HEK293 (cell line): ENCODE results near the gene SPARC.
"Not testable (repeated sequence)": the region's sequence is repeated elsewhere in the genome, so short reads cannot be mapped to it uniquely, and the experiment has no call there.

Experiments used
- CTCF ChIA-PET: fragments of 350-600 bp; formaldehyde crosslinking; extraction: SDS; loops from one replicate; lab custom pipeline; 2021; ENCODE audit warnings: antibody characterized with exemption; lab: Yijun Ruan, JAX
- POLR2A ChIA-PET: fragments of 300-600 bp; formaldehyde crosslinking; extraction: SDS; loops from one replicate; lab custom pipeline; 2020; ENCODE audit warnings: antibody characterized with exemption, inconsistent platforms; lab: Yijun Ruan, JAX
- H3K27ac ChIP-seq: fragments of 200-500 bp; sonication (Bioruptor generic); 2 replicates; pipeline ENCODE4 v1.5.1; 2014; ENCODE audit warnings: low read depth, low read length, control low read depth, inconsistent platforms; ENCODE audit errors: extremely low read depth
- H3K36me3 ChIP-seq, 2 experiments: fragments of 200-500 bp in 1 of 2; sonication (Bioruptor generic) in 1 of 2; 1 replicate in 1 of 2; 2 replicates in 1 of 2; pipeline ENCODE4 v1.5.1; 2014 to 2017; ENCODE audit warnings: inconsistent platforms in 2 of 2, low read length in 2 of 2; ENCODE audit not compliant: control insufficient read depth in 2 of 2, insufficient read depth in 1 of 2
- H3K4me1 ChIP-seq: fragments of 200-500 bp; sonication (Bioruptor generic); 2 replicates; pipeline ENCODE4 v1.5.1; 2014; ENCODE audit warnings: mild to moderate bottlenecking, low read length, inconsistent platforms; ENCODE audit not compliant: control insufficient read depth, insufficient read depth
- H3K4me3 ChIP-seq: 2 replicates; pipeline ENCODE4 v1.5.1; 2011; ENCODE audit warnings: low read depth, mild to moderate bottlenecking, control low read depth, low read length, moderate library complexity
- H3K9me3 ChIP-seq: fragments of 200-500 bp; sonication (Bioruptor generic); 2 replicates; pipeline ENCODE4 v1.5.1; 2014; ENCODE audit warnings: low read depth, low read length, inconsistent platforms; ENCODE audit not compliant: control insufficient read depth, insufficient read depth
- BCL11B ChIP-seq: fragments of 450-650 bp; formaldehyde crosslinking; IDR thresholded peaks from 2 replicates; pipeline ENCODE4 v1.5.1; 2016; ENCODE audit warnings: low read depth, missing biosample characterization, missing genetic modification characterization
- KLF7 ChIP-seq: fragments of 450-650 bp; formaldehyde crosslinking; IDR thresholded peaks from 2 replicates; pipeline ENCODE4 v1.5.1; 2016; ENCODE audit warnings: missing biosample characterization, missing genetic modification characterization, borderline replicate concordance
- REPIN1 ChIP-seq: fragments of 450-650 bp; formaldehyde crosslinking; IDR thresholded peaks from 2 replicates; pipeline ENCODE4 v1.5.1; 2017; ENCODE audit warnings: missing biosample characterization, missing genetic modification characterization, low read depth
- ZBTB17 ChIP-seq: fragments of 450-650 bp; formaldehyde crosslinking; IDR thresholded peaks from 2 replicates; pipeline ENCODE4 v1.5.1; 2016; ENCODE audit warnings: missing biosample characterization, missing genetic modification characterization
- ZBTB7A ChIP-seq: fragments of 450-650 bp; formaldehyde crosslinking; IDR thresholded peaks from 2 replicates; pipeline ENCODE4 v1.5.1; 2016; ENCODE audit warnings: low read depth, missing biosample characterization, missing genetic modification characterization
- ZFHX2 ChIP-seq: fragments of 450-650 bp; formaldehyde crosslinking; conservative IDR thresholded peaks from 2 replicates; pipeline ENCODE4 v1.5.1; 2016; ENCODE audit warnings: missing biosample characterization, missing genetic modification characterization
- ZIC2 ChIP-seq: fragments of 450-650 bp; formaldehyde crosslinking; IDR thresholded peaks from 2 replicates; pipeline ENCODE4 v1.5.1; 2016; ENCODE audit warnings: missing biosample characterization, missing genetic modification characterization
- ZNF146 ChIP-seq: fragments of 450-650 bp; formaldehyde crosslinking; IDR thresholded peaks from 2 replicates; pipeline ENCODE4 v1.5.1; 2016; ENCODE audit warnings: missing biosample characterization, missing genetic modification characterization
- ZNF19 ChIP-seq: fragments of 450-650 bp; formaldehyde crosslinking; IDR thresholded peaks from 2 replicates; pipeline ENCODE4; 2016; ENCODE audit warnings: missing biosample characterization, missing genetic modification characterization, low read depth
- ZNF416 ChIP-seq: fragments of 450-650 bp; formaldehyde crosslinking; IDR thresholded peaks from 2 replicates; pipeline ENCODE4 v1.5.1; 2016; ENCODE audit warnings: missing biosample characterization, missing genetic modification characterization
- ZNF433 ChIP-seq: fragments of 450-650 bp; formaldehyde crosslinking; IDR thresholded peaks from 2 replicates; pipeline ENCODE4 v1.5.1; 2016; ENCODE audit warnings: missing biosample characterization, missing genetic modification characterization, low read depth
- ZNF623 ChIP-seq: fragments of 450-650 bp; formaldehyde crosslinking; IDR thresholded peaks from 2 replicates; pipeline ENCODE4 v1.5.1; 2016; ENCODE audit warnings: missing biosample characterization, missing genetic modification characterization
- TF ChIP-seq, protein P1 (sequence below): fragments of 450-650 bp; formaldehyde crosslinking; IDR thresholded peaks from 2 replicates; pipeline ENCODE4 v1.5.1; 2017; ENCODE audit warnings: missing biosample characterization, missing genetic modification characterization
- TF ChIP-seq, protein P2 (sequence below): fragments of 450-650 bp; formaldehyde crosslinking; IDR thresholded peaks from 2 replicates; pipeline ENCODE4 v1.5.1; 2016; ENCODE audit warnings: missing biosample characterization, missing genetic modification characterization

The SPARC gene

DNA sequence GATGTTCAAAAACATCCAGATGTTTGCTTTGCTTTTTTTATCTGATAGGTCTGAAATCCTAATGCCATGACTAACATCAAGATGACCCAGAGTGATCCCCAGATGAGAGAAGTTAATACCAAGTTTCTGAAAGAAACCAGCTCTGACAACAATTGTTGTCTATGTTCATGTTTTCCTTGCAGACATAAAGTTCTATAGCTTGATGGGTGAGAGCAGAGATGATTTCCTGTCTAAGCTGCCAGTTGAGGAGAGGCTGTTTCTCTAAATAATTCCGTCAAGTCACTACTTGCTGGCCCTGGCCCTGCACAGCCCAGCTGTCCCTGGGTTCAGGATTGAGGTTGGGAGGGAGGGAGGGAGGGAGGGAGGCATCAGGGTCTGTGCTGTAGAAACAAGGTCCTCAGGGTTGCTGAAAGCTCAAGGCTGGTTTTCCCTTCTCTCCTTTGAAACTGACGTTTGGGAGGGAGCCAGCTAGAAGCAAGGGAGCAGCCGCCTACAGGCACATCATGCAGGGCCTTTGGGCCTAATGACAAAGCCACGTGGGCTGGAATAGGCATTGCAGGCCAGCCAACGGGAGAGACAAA lies 3.9 kb downstream of the SPARC start (continued):
- TF ChIP-seq ZNF623 (tag by site-specific recombination) (no peak), ZFHX2 (peak; percentile 55), REPIN1 (tag by site-specific recombination) (no peak), ZBTB7A (no peak), ZNF146 (tag by site-specific recombination) (no peak)

DNA sequence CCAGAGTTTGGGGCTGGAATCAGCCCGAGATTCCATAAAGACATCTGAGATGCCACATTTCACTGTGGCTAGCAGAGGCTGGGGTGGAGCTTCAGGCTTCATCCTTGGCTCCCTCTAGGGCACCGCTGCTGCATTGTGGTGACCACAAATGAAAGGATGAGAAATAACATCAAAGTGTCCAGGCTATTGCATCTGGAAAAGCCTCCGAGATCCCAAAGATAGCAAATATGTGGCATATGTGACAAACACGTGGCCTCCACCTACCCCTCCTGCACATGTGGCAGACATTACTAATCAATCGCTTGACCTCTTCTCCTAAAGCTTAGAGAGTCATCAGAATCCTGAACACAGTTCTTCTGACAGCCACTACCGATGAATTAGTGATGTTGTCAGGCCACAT lies 4.5 kb downstream of the SPARC start:
- H3K9me3 ChIP-seq = no peaks in the 10 kb centered on the region
- ChIA-PET CTCF (interaction anchor here (0.7 to 1.5 kb wide), 8 partner anchors 9 to 205 kb away, joined by 3 to 7 read pairs (median 4); no protein-coding TSS in a partner anchor), POLR2A (interaction anchor here (1.0 to 1.2 kb wide), 2 partner anchors 9 to 21 kb away, joined by 3 read pairs; no protein-coding TSS in a partner anchor)
- H3K4me1 ChIP-seq = peaks cover 6% of the 10 kb centered on the region; the same call in 1 of the 2 replicates
- H3K4me3 ChIP-seq = no peak overlapping the region
- TF ChIP-seq ZNF433 (no peak), ZBTB17 (tag by site-specific recombination) (0 out of 2 replicates have a peak, but pooled peaks have one; percentile 18)
- TF ChIP-seq, protein P1, sequence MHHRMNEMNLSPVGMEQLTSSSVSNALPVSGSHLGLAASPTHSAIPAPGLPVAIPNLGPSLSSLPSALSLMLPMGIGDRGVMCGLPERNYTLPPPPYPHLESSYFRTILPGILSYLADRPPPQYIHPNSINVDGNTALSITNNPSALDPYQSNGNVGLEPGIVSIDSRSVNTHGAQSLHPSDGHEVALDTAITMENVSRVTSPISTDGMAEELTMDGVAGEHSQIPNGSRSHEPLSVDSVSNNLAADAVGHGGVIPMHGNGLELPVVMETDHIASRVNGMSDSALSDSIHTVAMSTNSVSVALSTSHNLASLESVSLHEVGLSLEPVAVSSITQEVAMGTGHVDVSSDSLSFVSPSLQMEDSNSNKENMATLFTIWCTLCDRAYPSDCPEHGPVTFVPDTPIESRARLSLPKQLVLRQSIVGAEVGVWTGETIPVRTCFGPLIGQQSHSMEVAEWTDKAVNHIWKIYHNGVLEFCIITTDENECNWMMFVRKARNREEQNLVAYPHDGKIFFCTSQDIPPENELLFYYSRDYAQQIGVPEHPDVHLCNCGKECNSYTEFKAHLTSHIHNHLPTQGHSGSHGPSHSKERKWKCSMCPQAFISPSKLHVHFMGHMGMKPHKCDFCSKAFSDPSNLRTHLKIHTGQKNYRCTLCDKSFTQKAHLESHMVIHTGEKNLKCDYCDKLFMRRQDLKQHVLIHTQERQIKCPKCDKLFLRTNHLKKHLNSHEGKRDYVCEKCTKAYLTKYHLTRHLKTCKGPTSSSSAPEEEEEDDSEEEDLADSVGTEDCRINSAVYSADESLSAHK (tag by site-specific recombination) = no peak
- no peak overlapping the region for H3K27ac ChIP-seq
- H3K36me3 ChIP-seq = peaks cover 0 to 11% of the 10 kb centered on the region in 2 experiments; a peak in 1 of 3 replicates

DNA sequence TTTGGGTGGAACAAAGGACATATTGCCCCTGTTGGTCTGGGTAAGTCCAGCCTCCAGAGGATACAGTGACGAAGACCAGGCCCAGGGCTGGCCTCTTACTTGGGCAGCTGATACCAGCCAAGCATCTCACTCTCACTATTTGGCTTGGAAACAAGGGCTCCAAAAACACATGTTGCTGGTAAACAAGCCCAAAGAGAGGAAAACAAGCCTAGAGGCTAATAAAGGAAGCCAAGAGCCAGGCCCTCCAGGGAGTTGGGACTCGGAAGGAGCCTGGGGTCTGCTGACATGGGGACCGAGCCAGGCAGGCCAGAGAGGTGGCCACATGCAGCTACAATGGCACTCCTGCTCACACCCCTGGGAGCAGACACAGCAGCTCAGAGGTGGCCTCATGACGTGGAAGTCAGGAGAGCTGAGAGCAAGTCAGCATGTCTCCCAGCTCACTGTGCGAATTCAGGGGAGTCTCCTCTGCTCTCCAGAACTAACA lies 5.7 kb downstream of the SPARC start:
- ChIA-PET POLR2A (interaction anchor here (1.1 kb wide), 1 partner anchor 15 kb away, joined by 5 read pairs; no protein-coding TSS in a partner anchor), CTCF (interaction anchor here (0.7 kb wide), 1 partner anchor 37 kb away, joined by 4 read pairs; no protein-coding TSS in a partner anchor)
- H3K9me3 ChIP-seq = no peaks in the 10 kb centered on the region
- no peak for TF ChIP-seq ZNF416
- TF ChIP-seq ZIC2 (tag by site-specific recombination) = peak; percentile 24; the same call in 1 of the 2 replicates
- H3K36me3 ChIP-seq = peaks cover 0 to 12% of the 10 kb centered on the region in 2 experiments; a peak in 1 of 3 replicates
- H3K4me1 ChIP-seq = peaks cover 5% of the 10 kb centered on the region; the same call in 1 of the 2 replicates
- no peak overlapping the region for H3K27ac ChIP-seq
- H3K4me3 ChIP-seq = no peak overlapping the region

DNA sequence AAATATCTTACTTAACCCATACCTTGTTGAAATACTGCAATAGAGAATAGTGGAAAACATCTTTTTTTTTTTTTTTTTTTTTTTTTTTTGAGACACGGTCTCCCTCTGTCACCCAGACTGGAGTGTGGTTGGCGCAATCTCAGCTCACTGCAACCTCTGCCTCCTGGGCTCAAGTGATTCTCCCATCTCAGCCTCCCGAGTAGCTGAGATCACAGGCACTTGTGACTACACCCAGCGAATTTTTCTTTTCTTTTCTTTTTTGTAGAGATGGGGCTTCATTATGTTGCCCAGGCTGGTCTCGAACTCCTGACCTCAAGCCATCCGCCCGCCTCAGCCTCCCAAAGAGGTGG lies 6.6 kb downstream of the SPARC start:
- ChIA-PET POLR2A (interaction anchor here (1.1 kb wide), 1 partner anchor 16 kb away, joined by 5 read pairs; no protein-coding TSS in a partner anchor), CTCF (interaction anchor here (1.7 kb wide), 1 partner anchor 21 kb away, joined by 8 read pairs; no protein-coding TSS in a partner anchor)
- H3K4me1 ChIP-seq, H3K4me3 ChIP-seq, H3K27ac ChIP-seq, H3K9me3 ChIP-seq: not testable (repeated sequence)
- H3K36me3 ChIP-seq = peaks cover 0 to 20% of the 10 kb centered on the region in 2 experiments; a peak in 1 of 3 replicates

DNA sequence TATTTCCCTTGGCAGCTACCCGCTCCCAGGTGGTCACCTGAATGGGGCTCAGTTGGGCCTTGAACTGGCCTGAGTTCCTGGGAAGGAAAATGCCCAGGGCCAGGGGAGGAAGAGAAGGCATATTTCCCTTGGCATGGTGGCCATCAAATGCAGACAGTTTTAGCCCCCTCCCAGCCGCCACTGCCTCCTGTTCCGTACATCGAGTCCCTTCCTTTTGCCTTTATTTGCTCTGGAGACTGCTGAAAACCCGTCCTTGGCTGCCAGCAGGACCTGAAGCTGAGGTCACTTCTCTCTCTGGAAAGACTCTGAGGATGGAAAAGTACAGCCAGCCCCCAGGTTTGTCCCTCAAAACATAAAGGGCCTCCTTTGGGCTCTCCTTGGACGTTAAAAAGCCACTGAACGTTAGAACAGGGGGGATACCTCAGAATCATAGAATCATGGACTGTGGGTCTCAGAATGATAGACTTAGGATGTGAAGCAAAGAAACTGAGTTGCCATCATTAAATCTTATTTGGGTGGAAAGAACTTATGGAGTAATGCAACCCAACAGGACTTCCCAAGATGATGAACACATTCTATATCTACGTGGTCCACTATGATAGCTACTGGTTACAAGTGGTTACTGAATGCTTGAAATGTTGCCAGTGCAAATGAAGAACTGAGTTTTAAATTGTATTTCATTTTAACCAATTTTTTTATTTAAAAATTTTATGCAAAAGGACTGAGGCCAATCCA lies 7.1 kb downstream of the SPARC start:
- TF ChIP-seq KLF7 (tag by site-specific recombination) (no peak), ZNF19 (tag by site-specific recombination) (no peak), BCL11B (tag by site-specific recombination) (no peak), ZNF416 (no peak)
- TF ChIP-seq, protein P2, sequence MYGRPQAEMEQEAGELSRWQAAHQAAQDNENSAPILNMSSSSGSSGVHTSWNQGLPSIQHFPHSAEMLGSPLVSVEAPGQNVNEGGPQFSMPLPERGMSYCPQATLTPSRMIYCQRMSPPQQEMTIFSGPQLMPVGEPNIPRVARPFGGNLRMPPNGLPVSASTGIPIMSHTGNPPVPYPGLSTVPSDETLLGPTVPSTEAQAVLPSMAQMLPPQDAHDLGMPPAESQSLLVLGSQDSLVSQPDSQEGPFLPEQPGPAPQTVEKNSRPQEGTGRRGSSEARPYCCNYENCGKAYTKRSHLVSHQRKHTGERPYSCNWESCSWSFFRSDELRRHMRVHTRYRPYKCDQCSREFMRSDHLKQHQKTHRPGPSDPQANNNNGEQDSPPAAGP = no peak
- H3K9me3 ChIP-seq = no peaks in the 10 kb centered on the region
- no peak overlapping the region for H3K4me3 ChIP-seq
- no peak overlapping the region for H3K27ac ChIP-seq
- peaks cover 0 to 26% of the 10 kb centered on the region in 2 experiments; a peak in 1 of 3 replicates for H3K36me3 ChIP-seq
- ChIA-PET CTCF (interaction anchor here (0.9 to 1.7 kb wide), 2 partner anchors 21 to 31 kb away, joined by 3 to 8 read pairs; no protein-coding TSS in a partner anchor), POLR2A (no interaction called here)
- H3K4me1 ChIP-seq = peaks cover 2% of the 10 kb centered on the region; the same call in 1 of the 2 replicates
